ENCODE results near the gene NDUFA12. TPM values are rescaled to one million over a fixed set of nuclear protein-coding genes. Genes with fewer than 3 reads are reported as not detected.

NDUFA12 gene
- total RNA-seq, 4 donors from 2014 or later, result 54.7 to 133 (median 89.0) TPM

DNA sequence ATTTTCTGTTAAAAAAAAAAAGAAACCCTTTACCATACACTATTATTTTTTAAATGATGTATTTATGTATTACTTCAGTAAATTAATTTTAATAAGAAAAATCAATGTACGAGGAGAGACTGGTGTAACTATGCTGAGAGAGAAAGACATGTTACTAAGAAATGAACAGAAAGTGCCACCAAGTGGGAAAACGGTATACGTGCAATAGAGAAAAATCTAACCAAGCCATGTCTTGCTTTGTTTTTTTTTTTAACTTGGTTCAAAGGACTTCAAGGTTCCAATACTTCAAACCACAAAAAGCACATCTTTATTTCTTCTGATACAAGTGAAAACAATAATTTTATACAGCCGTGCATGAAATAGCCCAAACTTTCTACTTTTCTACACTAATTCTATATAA, 22.9 kb downstream of the NDUFA12 start:
- H3K4me3 ChIP-seq, result no peak overlapping the region
- TF ChIP-seq POLR2A (IDR thresholded peaks at IDR 0.05), result no peak
- TF ChIP-seq, protein P1, sequence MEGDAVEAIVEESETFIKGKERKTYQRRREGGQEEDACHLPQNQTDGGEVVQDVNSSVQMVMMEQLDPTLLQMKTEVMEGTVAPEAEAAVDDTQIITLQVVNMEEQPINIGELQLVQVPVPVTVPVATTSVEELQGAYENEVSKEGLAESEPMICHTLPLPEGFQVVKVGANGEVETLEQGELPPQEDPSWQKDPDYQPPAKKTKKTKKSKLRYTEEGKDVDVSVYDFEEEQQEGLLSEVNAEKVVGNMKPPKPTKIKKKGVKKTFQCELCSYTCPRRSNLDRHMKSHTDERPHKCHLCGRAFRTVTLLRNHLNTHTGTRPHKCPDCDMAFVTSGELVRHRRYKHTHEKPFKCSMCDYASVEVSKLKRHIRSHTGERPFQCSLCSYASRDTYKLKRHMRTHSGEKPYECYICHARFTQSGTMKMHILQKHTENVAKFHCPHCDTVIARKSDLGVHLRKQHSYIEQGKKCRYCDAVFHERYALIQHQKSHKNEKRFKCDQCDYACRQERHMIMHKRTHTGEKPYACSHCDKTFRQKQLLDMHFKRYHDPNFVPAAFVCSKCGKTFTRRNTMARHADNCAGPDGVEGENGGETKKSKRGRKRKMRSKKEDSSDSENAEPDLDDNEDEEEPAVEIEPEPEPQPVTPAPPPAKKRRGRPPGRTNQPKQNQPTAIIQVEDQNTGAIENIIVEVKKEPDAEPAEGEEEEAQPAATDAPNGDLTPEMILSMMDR (IDR thresholded peaks at IDR 0.05), result peak in 3 of 6 experiments; percentile 21 to 45 (median 43)
- H3K36me3 ChIP-seq, result no peaks in the 10 kb centered on the region
- H3K27me3 ChIP-seq, result no peaks in the 10 kb centered on the region
- H3K9me3 ChIP-seq, result no peaks in the 10 kb centered on the region
- H3K27ac ChIP-seq, result no peak overlapping the region
- no peaks in the 10 kb centered on the region for H3K4me1 ChIP-seq
- DNase-seq, result no peak

DNA sequence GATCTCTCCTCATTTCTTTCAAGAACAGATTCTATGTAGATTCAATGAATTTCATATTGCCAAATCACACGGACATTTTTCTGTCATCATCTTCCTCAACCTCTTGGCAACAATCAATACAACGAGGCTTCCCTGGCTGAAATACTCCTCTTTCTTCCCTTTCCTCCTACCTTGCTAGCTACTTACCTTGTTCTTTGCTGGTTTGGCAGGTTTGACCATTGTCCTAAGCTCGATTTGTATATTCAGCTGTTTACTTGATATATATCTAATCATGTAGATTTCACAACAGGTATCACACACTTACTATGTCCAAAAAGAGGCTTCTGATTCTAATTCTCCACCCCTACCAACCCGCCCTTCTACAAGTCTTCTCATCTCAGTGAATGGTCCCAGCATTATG, 23.6 kb downstream of the NDUFA12 start:
- no peak for TF ChIP-seq POLR2A (IDR thresholded peaks at IDR 0.05)
- TF ChIP-seq, protein P1 (IDR thresholded peaks at IDR 0.05), result no peak
- Histone ChIP-seq H3K4me3 (no peak overlapping the region), H3K4me1 (no peaks in the 10 kb centered on the region), H3K27me3 (no peaks in the 10 kb centered on the region), H3K9me3 (no peaks in the 10 kb centered on the region), H3K36me3 (no peaks in the 10 kb centered on the region), H3K27ac (no peak overlapping the region)
- no peak for DNase-seq

DNA sequence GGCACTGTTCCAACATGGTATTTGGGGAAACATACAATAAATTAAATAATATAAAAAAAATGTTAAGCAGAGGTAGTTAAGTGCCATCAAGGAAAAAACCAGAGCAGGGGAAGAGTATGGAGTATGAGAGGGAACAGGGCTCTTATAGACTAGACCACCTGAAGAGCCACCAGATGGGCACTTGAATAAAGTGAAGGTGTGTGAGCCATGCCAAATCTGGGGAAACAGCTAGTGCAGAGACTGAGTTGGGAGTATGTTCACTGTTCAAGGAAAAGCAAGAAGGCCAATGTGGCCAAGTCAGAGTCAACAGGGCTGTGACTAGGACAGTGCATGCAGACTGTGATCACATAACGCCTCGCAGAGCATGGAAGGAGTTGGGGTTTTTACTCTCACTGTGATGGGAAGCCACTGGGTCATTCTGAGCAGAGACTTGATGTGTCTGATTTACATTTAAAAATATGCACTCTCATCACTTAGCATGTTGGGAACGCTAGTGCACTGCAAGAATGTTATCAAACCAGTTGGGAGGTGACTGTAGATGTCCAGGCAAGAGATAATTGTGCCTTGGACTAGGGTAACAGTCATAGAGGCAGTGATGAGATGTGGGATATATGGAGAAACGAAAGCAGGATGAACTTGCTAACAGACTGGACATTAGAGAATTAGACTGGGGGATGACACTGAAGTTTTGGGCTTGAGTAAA, 25.6 kb downstream of the NDUFA12 start:
- TF ChIP-seq POLR2A (IDR thresholded peaks at IDR 0.05), result no peak
- TF ChIP-seq, protein P1 (IDR thresholded peaks at IDR 0.05), result no peak
- Histone ChIP-seq H3K4me3 (no peak overlapping the region), H3K36me3 (no peaks in the 10 kb centered on the region), H3K27ac (no peak overlapping the region), H3K27me3 (no peaks in the 10 kb centered on the region), H3K9me3 (no peaks in the 10 kb centered on the region), H3K4me1 (no peaks in the 10 kb centered on the region)
- DNase-seq, result no peak

DNA sequence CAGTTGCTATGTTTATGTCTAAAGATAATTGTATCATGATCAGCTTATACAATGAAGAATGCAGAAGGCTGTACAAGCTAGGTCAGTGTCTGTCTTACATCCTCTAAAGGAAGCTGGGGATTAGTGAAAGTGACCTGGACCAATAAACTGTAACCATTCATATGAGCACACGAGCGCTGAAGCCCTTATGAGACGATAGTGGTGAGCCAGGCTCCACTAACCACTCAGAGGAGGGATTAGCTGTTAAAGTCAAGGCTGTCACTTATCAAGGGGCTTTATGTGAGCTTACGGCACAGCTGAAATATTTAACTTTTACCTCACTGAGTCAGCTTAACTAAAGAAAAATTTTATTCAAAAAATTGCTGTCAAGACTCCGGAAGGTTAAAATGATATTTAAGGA, 30.3 kb downstream of the NDUFA12 start:
- TF ChIP-seq, protein P1 (IDR thresholded peaks at IDR 0.05), result no peak
- TF ChIP-seq POLR2A (IDR thresholded peaks at IDR 0.05), result no peak
- Histone ChIP-seq H3K27me3 (no peaks in the 10 kb centered on the region), H3K27ac (no peak overlapping the region), H3K4me1 (no peaks in the 10 kb centered on the region), H3K4me3 (no peak overlapping the region), H3K36me3 (peaks cover 0 to 15% (median 0%) of the 10 kb centered on the region in 3 donors), H3K9me3 (no peaks in the 10 kb centered on the region)
- no peak for DNase-seq

DNA sequence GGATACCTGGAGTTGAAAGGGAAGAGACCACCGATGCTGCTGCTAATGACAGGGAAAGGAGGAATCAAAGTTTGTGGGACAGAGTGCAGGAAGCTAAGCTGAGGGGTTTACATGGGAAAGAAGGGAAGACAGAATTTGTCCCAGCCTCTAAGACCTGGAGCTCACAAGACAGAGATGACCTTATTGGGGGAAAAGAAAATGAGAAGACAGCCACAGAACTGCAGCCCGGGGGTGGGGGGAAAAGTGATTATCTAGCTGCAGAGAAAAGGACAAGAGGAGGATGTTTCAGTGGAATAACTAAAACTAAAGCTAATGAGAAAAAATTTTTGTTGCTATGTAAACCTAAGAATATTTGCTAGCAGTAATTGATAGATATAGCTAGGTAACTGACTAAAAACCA, 30.7 kb downstream of the NDUFA12 start:
- Histone ChIP-seq H3K36me3 (peaks cover 0 to 15% (median 0%) of the 10 kb centered on the region in 3 donors), H3K27me3 (no peaks in the 10 kb centered on the region), H3K9me3 (no peaks in the 10 kb centered on the region), H3K4me3 (no peak overlapping the region), H3K27ac (no peak overlapping the region), H3K4me1 (no peaks in the 10 kb centered on the region)
- TF ChIP-seq, protein P1 (IDR thresholded peaks at IDR 0.05), result no peak
- TF ChIP-seq POLR2A (IDR thresholded peaks at IDR 0.05), result no peak
- no peak for DNase-seq

All from Peyer's patch (tissue), 4 donors.